ENCODE results near the gene IPO13. TPM values are rescaled to one million over a fixed set of nuclear protein-coding genes. Genes with fewer than 3 reads are reported as not detected.

The IPO13 gene
- polyA plus RNA-seq, 3 donors: 10.1 to 20.4 (median 10.6) TPM

GRCh38 chr1:43969416-43969745, 22.6 kb downstream of the IPO13 start:
- Histone ChIP-seq H3K27ac (ENCODE audit: low read depth in 1 of 2, low read length in 2 of 2) (no peak overlapping the region), H3K79me2 (ENCODE audit: insufficient read depth, low read length) (peaks cover 13% of the 10 kb centered on the region), H4K20me1 (ENCODE audit: insufficient read depth, low read length) (no peaks in the 10 kb centered on the region), H3K36me3 (replicated peaks in 1 of 2; ENCODE audit: control insufficient read depth in 1 of 2, insufficient read depth in 2 of 2, low read length in 2 of 2) (peaks cover 6 to 39% of the 10 kb centered on the region in 2 donors), H3K9me3 (replicated peaks in 1 of 2; ENCODE audit: control insufficient read depth in 1 of 2, insufficient read depth in 1 of 2, low read length in 2 of 2) (no peaks in the 10 kb centered on the region), H2AFZ (ENCODE audit: insufficient read depth, low read depth, low read length, poor library complexity, severe bottlenecking) (no peak overlapping the region), H3K27me3 (ENCODE audit: control insufficient read depth in 2 of 2, insufficient read depth in 2 of 2, low read length in 2 of 2) (no peaks in the 10 kb centered on the region), H3K4me3 (replicated peaks in 1 of 3; ENCODE audit: low read depth in 2 of 3, low read length in 3 of 3) (peak overlapping the region in 1 of 3 experiments; percentile 94), H3K4me2 (replicated peaks; ENCODE audit: extremely low read depth, low read length, poor library complexity, severe bottlenecking) (peak overlapping the region; percentile 92), H3K9ac (ENCODE audit: insufficient read depth, low read length, poor library complexity, severe bottlenecking) (no peak overlapping the region), H3K4me1 (ENCODE audit: control insufficient read depth in 1 of 2, insufficient read depth in 2 of 2, low read length in 2 of 2) (peaks cover 20 to 29% of the 10 kb centered on the region in 2 donors)
- TF ChIP-seq CTCF (IDR thresholded peaks at IDR 0.05): no peak
- H3K36me3 Mint-ChIP-seq: peaks cover 26 to 29% of the 10 kb centered on the region in 2 donors
- peaks cover 23% of the 10 kb centered on the region for H3K4me1 Mint-ChIP-seq
- intact Hi-C loops (cut with micrococcal nuclease): no loop called here
- peak overlapping the region in 1 of 7 donors; percentile 79 for H3K27ac Mint-ChIP-seq
- peak overlapping the region; percentile 53 to 83 for H3K4me3 Mint-ChIP-seq
- peaks cover 0 to 3% (median 1%) of the 10 kb centered on the region in 3 donors for H3K27me3 Mint-ChIP-seq (ENCODE audit: low read depth in 3 of 3)
- H3K9me3 Mint-ChIP-seq: no peaks in the 10 kb centered on the region
- 33% methylated on average over 3 of the region's 7 CpGs for WGBS (ENCODE audit: insufficient coverage)
- DNase-seq: no peak

- Histone ChIP-seq H3K27ac (ENCODE audit: low read depth in 1 of 2, low read length in 2 of 2) (peak within 1 kb of the TSS in 1 of 2 donors; percentile 65), H3K79me2 (ENCODE audit: insufficient read depth, low read length) (peaks cover 14% of the 10 kb centered on the region), H3K4me3 (replicated peaks in 1 of 3; ENCODE audit: low read depth in 2 of 3, low read length in 3 of 3) (peak within 1 kb of the TSS; percentile 54 to 94 (median 63)), H3K9ac (ENCODE audit: insufficient read depth, low read length, poor library complexity, severe bottlenecking) (peak within 1 kb of the TSS; percentile 69), H3K9me3 (replicated peaks in 1 of 2; ENCODE audit: control insufficient read depth in 1 of 2, insufficient read depth in 1 of 2, low read length in 2 of 2) (no peaks in the 10 kb centered on the region), H3K36me3 (replicated peaks in 1 of 2; ENCODE audit: control insufficient read depth in 1 of 2, insufficient read depth in 2 of 2, low read length in 2 of 2) (peaks cover 6 to 36% of the 10 kb centered on the region in 2 donors), H3K4me2 (replicated peaks; ENCODE audit: extremely low read depth, low read length, poor library complexity, severe bottlenecking) (peak within 1 kb of the TSS; percentile 92), H3K27me3 (ENCODE audit: control insufficient read depth in 2 of 2, insufficient read depth in 2 of 2, low read length in 2 of 2) (no peaks in the 10 kb centered on the region), H4K20me1 (ENCODE audit: insufficient read depth, low read length) (peaks cover under 1% of the 10 kb centered on the region), H3K4me1 (ENCODE audit: control insufficient read depth in 1 of 2, insufficient read depth in 2 of 2, low read length in 2 of 2) (peaks cover 16 to 27% of the 10 kb centered on the region in 2 donors), H2AFZ (ENCODE audit: insufficient read depth, low read depth, low read length, poor library complexity, severe bottlenecking) (peak within 1 kb of the TSS; percentile 89)
- Mint-ChIP-seq H3K4me1 (peaks cover 24% of the 10 kb centered on the region), H3K4me3 (peak within 1 kb of the TSS; percentile 89 to 96), H3K27ac (peak within 1 kb of the TSS; percentile 50 to 93 (median 79)), H3K36me3 (peaks cover 26 to 29% of the 10 kb centered on the region in 2 donors), H3K9me3 (no peaks in the 10 kb centered on the region), H3K27me3 (ENCODE audit: low read depth in 3 of 3) (peaks cover 0 to 3% (median 1%) of the 10 kb centered on the region in 3 donors)
- intact Hi-C loops (cut with micrococcal nuclease): loop anchor here in 1 of 2 donors (10.0 kb wide), 2 partner anchors 315 to 385 kb away; partner anchors contain the start of genes ERI3 and KDM4A
- peak; percentile 97 to 98 (median 97) for DNase-seq
- no peak for TF ChIP-seq CTCF (IDR thresholded peaks at IDR 0.05)
- WGBS (ENCODE audit: insufficient coverage): 1% methylated on average over 28 of the region's 47 CpGs
These were observed 23.2 kb downstream of the IPO13 start, which contains the start of gene DPH2 for GRCh38 chr1:43969746-43970466. DPH2 (plus strand) TSS chr1:43970010; CDS start chr1:43970176, 166 bp downstream.

Measured in CD14-positive monocyte (primary cell).